Activated naive CD8-positive, alpha-beta T cell treated with anti-CD3 and anti-CD28 coated beads, Interleukin-2, amount 10 ng/mL, durations not matched to agents 7 days and 5 days (primary cell): Measurements from ENCODE around the gene FYCO1. TPM values are rescaled to one million over a fixed set of nuclear protein-coding genes. Genes with fewer than 3 reads are reported as not detected.
A peak's percentile ranks its signal among the peaks of the same experiment; 100 is the strongest.

Source experiments
- ATAC-seq: fragments of 150-1000 bp; cut with Tn5 transposase; one replicate; pipeline ENCODE4 v1.10.0; 2021; ENCODE audit warnings: low read depth, moderate library complexity
- POLR2A ChIA-PET: fragments of 350-600 bp; sonication (Branson Sonifier 250); formaldehyde crosslinking; loops from one replicate; lab custom pipeline; 2021; ENCODE audit warnings: antibody characterized with exemption; lab: Charles Lee
- DNase-seq: peaks from one replicate; pipeline ENCODE4 v3.0.0; 2021
- H3K27ac Mint-ChIP-seq: one replicate; pipeline ENCODE4 v1.8.0; 2022; ENCODE audit warnings: mild to moderate bottlenecking, mixed read lengths
- H3K27me3 Mint-ChIP-seq: one replicate; pipeline ENCODE4 v1.8.0; 2022; ENCODE audit warnings: mild to moderate bottlenecking, moderate library complexity, mixed read lengths
- H3K36me3 Mint-ChIP-seq: one replicate; pipeline ENCODE4 v1.8.0; 2021; ENCODE audit warnings: mild to moderate bottlenecking, mixed read lengths
- H3K4me1 Mint-ChIP-seq: one replicate; pipeline ENCODE4 v1.8.0; 2021; ENCODE audit warnings: mixed read lengths
- H3K4me3 Mint-ChIP-seq: one replicate; pipeline ENCODE4 v1.8.0; 2022; ENCODE audit warnings: mild to moderate bottlenecking, moderate library complexity, mixed read lengths
- H3K9me3 Mint-ChIP-seq: one replicate; pipeline ENCODE4 v1.8.0; 2021; ENCODE audit warnings: mixed read lengths
- total RNA-seq, 2 experiments: library from RNA; stranded (reverse); gene quantifications; one replicate each; pipeline ENCODE4 v1.2.3, GENCODE V29; 2021

The FYCO1 gene
- total RNA-seq, 2 experiments from 2014 or later = 37.9 to 39.1 TPM

DNA sequence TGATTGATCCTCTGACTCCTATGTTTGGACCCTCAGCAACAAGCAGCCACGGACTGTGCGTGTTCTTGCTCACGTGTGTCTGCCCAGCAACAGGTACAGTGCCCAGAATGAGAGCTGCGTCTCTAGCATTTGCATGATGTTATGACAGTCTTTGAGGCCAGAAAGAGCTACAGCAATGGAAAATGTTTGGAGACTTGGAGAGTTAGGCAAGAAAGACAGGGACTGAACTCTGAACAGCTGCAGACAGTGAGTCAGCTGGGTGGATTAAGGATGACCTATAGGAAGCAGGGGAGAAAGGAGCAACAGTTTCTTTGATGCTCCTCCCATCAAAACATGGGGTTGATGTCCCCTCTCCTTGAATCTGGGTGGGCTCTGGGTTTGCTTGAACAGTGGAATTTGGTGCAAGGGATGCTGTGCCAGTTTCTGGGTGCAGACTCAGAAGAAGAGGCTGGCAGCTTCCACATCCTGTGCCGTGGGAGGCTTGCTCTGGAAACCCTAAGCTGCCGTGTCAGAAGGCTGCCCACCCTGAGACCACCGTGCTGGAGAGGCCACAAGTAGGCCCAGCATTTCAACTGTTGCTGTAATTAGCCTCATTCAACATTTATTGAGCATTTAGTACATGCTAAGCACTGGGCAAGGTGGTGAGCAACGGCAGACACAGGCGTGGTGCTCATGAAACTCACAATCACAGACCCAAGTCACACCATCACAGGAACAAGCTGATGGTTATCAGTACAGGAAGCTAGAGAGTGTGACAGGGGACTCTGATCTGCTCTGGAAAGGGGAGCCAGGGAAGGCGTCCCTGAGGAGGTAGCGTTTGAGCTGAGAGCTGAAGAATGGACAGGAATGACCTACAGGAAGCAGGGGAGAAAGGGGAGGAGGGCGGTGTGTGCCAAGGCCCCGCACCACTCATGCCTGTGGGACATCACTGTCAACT is 87.6 kb downstream of the FYCO1 start:
- Mint-ChIP-seq H3K4me3 (peak overlapping the region; percentile 49), H3K4me1 (peaks cover 16% of the 10 kb centered on the region), H3K9me3 (peaks cover 14% of the 10 kb centered on the region), H3K27ac (peak overlapping the region; percentile 69), H3K36me3 (peaks cover 7% of the 10 kb centered on the region), H3K27me3 (peaks cover 8% of the 10 kb centered on the region)
- POLR2A ChIA-PET = interaction anchor here (0.7 to 1.2 kb wide), 2 partner anchors 14 to 248 kb away, joined by 3 to 4 read pairs; no protein-coding TSS in a partner anchor
- peak; percentile 92 for ATAC-seq
- DNase-seq = no peak

GRCh38 chr3:45906681-45907407 is 88.8 kb downstream of the FYCO1 start:
- ATAC-seq = no peak
- POLR2A ChIA-PET = no interaction called here
- no peak overlapping the region for H3K4me3 Mint-ChIP-seq
- no peak for DNase-seq
- peaks cover 16% of the 10 kb centered on the region for H3K4me1 Mint-ChIP-seq
- peaks cover 14% of the 10 kb centered on the region for H3K9me3 Mint-ChIP-seq
- peaks cover 5% of the 10 kb centered on the region for H3K36me3 Mint-ChIP-seq
- H3K27ac Mint-ChIP-seq = no peak overlapping the region
- H3K27me3 Mint-ChIP-seq = peaks cover 8% of the 10 kb centered on the region

- H3K27ac Mint-ChIP-seq = no peak overlapping the region
- peaks cover 5% of the 10 kb centered on the region for H3K36me3 Mint-ChIP-seq
- peaks cover 8% of the 10 kb centered on the region for H3K27me3 Mint-ChIP-seq
- ATAC-seq = no peak
- DNase-seq = no peak
- peaks cover 17% of the 10 kb centered on the region for H3K9me3 Mint-ChIP-seq
- H3K4me3 Mint-ChIP-seq = no peak overlapping the region
- POLR2A ChIA-PET = no interaction called here
- peaks cover 16% of the 10 kb centered on the region for H3K4me1 Mint-ChIP-seq
Observed at GRCh38 chr3:45905755-45906154, 89.9 kb downstream of the FYCO1 start.

- Mint-ChIP-seq H3K36me3 (peaks cover 3% of the 10 kb centered on the region), H3K4me1 (peaks cover 16% of the 10 kb centered on the region), H3K4me3 (no peak overlapping the region), H3K27me3 (peaks cover 6% of the 10 kb centered on the region), H3K27ac (no peak overlapping the region), H3K9me3 (peaks cover 14% of the 10 kb centered on the region)
- no peak for DNase-seq
- ATAC-seq = no peak
- POLR2A ChIA-PET = no interaction called here
Observed at GRCh38 chr3:45904931-45905330, 90.7 kb downstream of the FYCO1 start.

DNA sequence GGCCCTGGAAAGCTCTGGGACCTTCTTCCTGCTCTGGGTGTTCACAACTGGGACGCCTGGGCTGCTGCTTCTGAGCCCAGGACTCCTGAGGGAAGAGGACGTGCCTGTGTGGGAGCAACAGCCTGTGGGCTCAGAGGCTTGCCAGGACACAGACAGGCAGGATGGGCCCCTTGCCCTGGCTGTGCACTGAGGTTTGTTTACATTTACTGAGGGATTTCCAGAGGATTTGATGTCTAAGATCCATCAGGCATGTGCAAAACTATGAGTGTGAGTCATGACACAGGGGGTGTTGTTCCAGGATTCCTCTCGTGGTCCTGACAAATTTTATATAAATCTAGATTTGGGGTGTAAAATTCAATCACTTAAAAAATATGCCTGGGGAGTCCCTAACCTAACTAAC is 98.7 kb downstream of the FYCO1 start:
- Mint-ChIP-seq H3K27ac (no peak overlapping the region), H3K36me3 (no peaks in the 10 kb centered on the region), H3K4me3 (no peak overlapping the region), H3K4me1 (peaks cover 11% of the 10 kb centered on the region), H3K27me3 (peaks cover 26% of the 10 kb centered on the region), H3K9me3 (peaks cover 3% of the 10 kb centered on the region)
- POLR2A ChIA-PET = no interaction called here
- ATAC-seq (no peak), DNase-seq (no peak)

GRCh38 chr3:45895686-45896468 is 99.7 kb downstream of the FYCO1 start:
- no peak overlapping the region for H3K4me3 Mint-ChIP-seq
- DNase-seq (no peak), ATAC-seq (no peak)
- POLR2A ChIA-PET = no interaction called here
- no peaks in the 10 kb centered on the region for H3K36me3 Mint-ChIP-seq
- H3K9me3 Mint-ChIP-seq = peaks cover 1% of the 10 kb centered on the region
- peaks cover 35% of the 10 kb centered on the region for H3K27me3 Mint-ChIP-seq
- peaks cover 11% of the 10 kb centered on the region for H3K4me1 Mint-ChIP-seq
- no peak overlapping the region for H3K27ac Mint-ChIP-seq

GRCh38 chr3:45894015-45894414 is 101.6 kb downstream of the FYCO1 start:
- POLR2A ChIA-PET = no interaction called here
- Mint-ChIP-seq H3K27ac (no peak overlapping the region), H3K36me3 (no peaks in the 10 kb centered on the region), H3K4me3 (no peak overlapping the region), H3K27me3 (peaks cover 44% of the 10 kb centered on the region), H3K9me3 (no peaks in the 10 kb centered on the region), H3K4me1 (peaks cover 13% of the 10 kb centered on the region)
- DNase-seq (no peak), ATAC-seq (no peak)

- POLR2A ChIA-PET = no interaction called here
- no peaks in the 10 kb centered on the region for H3K9me3 Mint-ChIP-seq
- no peak overlapping the region for H3K4me3 Mint-ChIP-seq
- H3K4me1 Mint-ChIP-seq = peaks cover 13% of the 10 kb centered on the region
- no peak for DNase-seq
- no peaks in the 10 kb centered on the region for H3K36me3 Mint-ChIP-seq
- ATAC-seq = no peak
- H3K27ac Mint-ChIP-seq = no peak overlapping the region
- H3K27me3 Mint-ChIP-seq = peaks cover 48% of the 10 kb centered on the region
Observed at GRCh38 chr3:45892161-45892560, 103.5 kb downstream of the FYCO1 start.

DNA sequence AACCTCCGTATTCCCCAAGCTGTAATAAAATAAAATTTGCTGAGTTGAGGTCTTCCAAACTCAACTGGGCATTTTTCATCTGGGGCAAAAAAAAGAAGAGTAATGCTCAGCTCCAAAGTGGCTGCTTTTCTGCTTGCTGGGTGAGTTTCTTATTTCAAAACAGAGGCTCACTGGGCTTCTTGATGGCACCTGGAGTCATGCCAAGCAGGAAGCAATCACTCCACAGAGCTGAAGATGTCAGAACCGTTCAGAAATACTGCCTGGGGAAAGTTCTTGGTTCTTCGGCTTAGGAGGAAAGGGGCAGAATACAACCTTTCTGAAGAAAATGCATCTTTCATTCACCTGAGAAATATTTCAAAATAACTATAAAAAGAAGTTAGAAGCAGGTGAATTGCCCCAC is 105.2 kb downstream of the FYCO1 start:
- POLR2A ChIA-PET = no interaction called here
- peaks cover 45% of the 10 kb centered on the region for H3K27me3 Mint-ChIP-seq
- no peak overlapping the region for H3K4me3 Mint-ChIP-seq
- H3K4me1 Mint-ChIP-seq = peaks cover 13% of the 10 kb centered on the region
- ATAC-seq (no peak), DNase-seq (no peak)
- H3K36me3 Mint-ChIP-seq = peaks cover 2% of the 10 kb centered on the region
- no peak overlapping the region for H3K27ac Mint-ChIP-seq
- no peaks in the 10 kb centered on the region for H3K9me3 Mint-ChIP-seq

DNA sequence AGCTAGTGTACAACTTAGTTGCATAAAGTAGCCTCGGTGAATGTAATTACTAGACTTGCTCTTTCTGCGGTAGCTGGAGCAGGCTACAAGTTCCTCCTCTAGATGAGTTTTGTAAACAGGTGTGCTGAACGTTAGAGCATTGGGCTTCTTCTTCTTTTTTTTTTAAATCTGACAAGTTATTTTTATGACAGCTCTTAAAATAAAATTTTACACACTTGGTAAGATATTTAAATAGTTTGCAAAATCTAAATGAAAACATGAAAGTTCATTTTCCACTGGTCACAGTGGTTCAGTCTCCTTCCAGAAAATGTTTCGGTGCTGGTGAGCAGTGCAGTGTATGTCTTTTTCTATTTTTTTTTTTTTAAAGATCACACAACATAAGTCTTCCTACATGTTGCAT is 106.3 kb downstream of the FYCO1 start:
- ATAC-seq = no peak
- peaks cover 13% of the 10 kb centered on the region for H3K4me1 Mint-ChIP-seq

DNA sequence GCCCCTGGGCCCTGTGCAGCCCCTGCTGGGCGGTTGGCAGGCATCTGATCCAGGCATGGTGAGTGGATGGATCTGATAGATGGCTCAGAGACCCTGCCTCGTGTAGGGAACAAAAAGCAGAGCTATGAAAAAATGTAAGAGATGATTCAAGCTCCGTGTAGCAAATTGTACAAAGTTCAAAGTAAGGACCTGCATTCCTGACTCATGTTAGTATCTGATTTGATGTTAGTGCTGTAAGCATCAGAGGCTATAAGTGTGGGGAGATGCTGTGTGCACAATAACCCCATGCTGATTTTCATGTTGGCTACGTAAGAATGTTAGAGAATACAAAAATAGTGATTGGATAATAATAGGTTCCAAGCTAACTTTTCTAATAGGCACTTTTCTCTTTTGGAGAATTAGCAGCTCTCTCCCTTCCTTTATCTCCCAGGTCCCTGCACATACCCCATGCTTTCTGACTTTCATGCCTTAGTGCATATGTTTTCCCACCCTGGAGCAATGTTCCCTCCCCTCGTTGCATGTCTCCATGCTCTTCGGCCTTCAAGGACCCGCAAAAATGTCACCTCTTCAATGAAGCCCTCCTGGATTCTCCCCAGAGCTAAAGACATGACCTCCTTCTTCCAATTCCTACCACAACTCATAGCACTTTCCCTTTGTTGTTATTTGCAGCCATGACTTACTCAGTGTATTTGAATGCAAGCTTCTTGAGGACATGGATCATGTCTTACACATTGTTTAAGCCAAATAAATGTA is 107.7 kb downstream of the FYCO1 start:
- Mint-ChIP-seq H3K27ac (no peak overlapping the region), H3K4me3 (no peak overlapping the region), H3K9me3 (no peaks in the 10 kb centered on the region), H3K36me3 (peaks cover 2% of the 10 kb centered on the region), H3K27me3 (peaks cover 45% of the 10 kb centered on the region), H3K4me1 (peaks cover 8% of the 10 kb centered on the region)
- ATAC-seq (no peak), DNase-seq (no peak)
- POLR2A ChIA-PET = no interaction called here

More for the DNA sequence above, 106.3 kb downstream of the FYCO1 start:
- H3K4me3 Mint-ChIP-seq = no peak overlapping the region
- no peak for DNase-seq
- no peaks in the 10 kb centered on the region for H3K9me3 Mint-ChIP-seq
- peaks cover 2% of the 10 kb centered on the region for H3K36me3 Mint-ChIP-seq
- peaks cover 49% of the 10 kb centered on the region for H3K27me3 Mint-ChIP-seq
- no peak overlapping the region for H3K27ac Mint-ChIP-seq
- POLR2A ChIA-PET = no interaction called here

- Mint-ChIP-seq H3K36me3 (peaks cover 2% of the 10 kb centered on the region), H3K9me3 (no peaks in the 10 kb centered on the region), H3K4me1 (peaks cover 3% of the 10 kb centered on the region), H3K27ac (no peak overlapping the region), H3K4me3 (no peak overlapping the region), H3K27me3 (peaks cover 41% of the 10 kb centered on the region)
- POLR2A ChIA-PET = no interaction called here
- no peak for DNase-seq
- ATAC-seq = no peak
Observed at GRCh38 chr3:45887285-45887684, 108.3 kb downstream of the FYCO1 start.
